ENCODE measurements around the gene CACHD1. TPM values are rescaled to one million over a fixed set of nuclear protein-coding genes. Genes with fewer than 3 reads are reported as not detected.

CACHD1 gene
- total and polyA plus RNA-seq, 10 donors: 1.1 to 17.3 (median 11.4) TPM

DNA sequence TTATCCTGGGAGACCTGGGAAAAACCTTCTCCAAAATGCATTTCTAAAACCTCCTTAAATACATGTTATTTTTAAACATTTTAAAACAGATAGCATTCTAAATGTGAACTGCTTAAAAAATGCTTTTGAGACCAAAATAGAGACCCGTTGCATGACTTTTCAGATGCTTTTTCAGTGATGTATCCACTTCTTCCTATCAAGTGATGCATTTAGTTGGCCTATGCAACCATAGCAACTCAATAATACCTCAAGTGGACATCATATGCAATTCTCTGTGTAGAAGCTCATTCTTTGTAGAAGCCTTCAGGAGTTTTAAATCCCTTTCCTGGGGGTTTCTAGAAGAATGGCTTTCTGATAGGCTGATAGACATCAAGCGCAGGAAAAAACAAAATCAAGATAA, 180.5 kb downstream of the CACHD1 start:
- no peaks in the 10 kb centered on the region for H3K36me3 ChIP-seq
- no peaks in the 10 kb centered on the region for H3K4me1 ChIP-seq
- no peak overlapping the region for H3K27ac ChIP-seq
- no peaks in the 10 kb centered on the region for H3K27me3 ChIP-seq (replicated peaks in 1 of 7)
- intact Hi-C loops (cut with DNase I; ENCODE audit: low total_unique reads): no loop called here
- no peak for TF ChIP-seq POLR2AphosphoS5 (IDR thresholded peaks at IDR 0.05)
- no peak for TF ChIP-seq POLR2A (IDR thresholded peaks at IDR 0.05)
- TF ChIP-seq, protein P1, sequence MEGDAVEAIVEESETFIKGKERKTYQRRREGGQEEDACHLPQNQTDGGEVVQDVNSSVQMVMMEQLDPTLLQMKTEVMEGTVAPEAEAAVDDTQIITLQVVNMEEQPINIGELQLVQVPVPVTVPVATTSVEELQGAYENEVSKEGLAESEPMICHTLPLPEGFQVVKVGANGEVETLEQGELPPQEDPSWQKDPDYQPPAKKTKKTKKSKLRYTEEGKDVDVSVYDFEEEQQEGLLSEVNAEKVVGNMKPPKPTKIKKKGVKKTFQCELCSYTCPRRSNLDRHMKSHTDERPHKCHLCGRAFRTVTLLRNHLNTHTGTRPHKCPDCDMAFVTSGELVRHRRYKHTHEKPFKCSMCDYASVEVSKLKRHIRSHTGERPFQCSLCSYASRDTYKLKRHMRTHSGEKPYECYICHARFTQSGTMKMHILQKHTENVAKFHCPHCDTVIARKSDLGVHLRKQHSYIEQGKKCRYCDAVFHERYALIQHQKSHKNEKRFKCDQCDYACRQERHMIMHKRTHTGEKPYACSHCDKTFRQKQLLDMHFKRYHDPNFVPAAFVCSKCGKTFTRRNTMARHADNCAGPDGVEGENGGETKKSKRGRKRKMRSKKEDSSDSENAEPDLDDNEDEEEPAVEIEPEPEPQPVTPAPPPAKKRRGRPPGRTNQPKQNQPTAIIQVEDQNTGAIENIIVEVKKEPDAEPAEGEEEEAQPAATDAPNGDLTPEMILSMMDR (IDR thresholded peaks at IDR 0.05 in 8 of 11, conservative IDR thresholded peaks at IDR 0.05 in 3 of 11): no peak
- no peak overlapping the region for H3K4me3 ChIP-seq
- WGBS, 5 donors: 88 to 95% (median 91%) methylated on average over 2 of the region's 2 CpGs
- DNase-seq: no peak
- H3K9me3 ChIP-seq: no peaks in the 10 kb centered on the region

GRCh38 chr1:64651841-64652240, 181.9 kb downstream of the CACHD1 start:
- Histone ChIP-seq H3K36me3 (no peaks in the 10 kb centered on the region), H3K4me1 (no peaks in the 10 kb centered on the region), H3K27me3 (replicated peaks in 1 of 7) (no peaks in the 10 kb centered on the region), H3K27ac (no peak overlapping the region), H3K9me3 (no peaks in the 10 kb centered on the region), H3K4me3 (no peak overlapping the region)
- 92 to 94% (median 93%) methylated on average over 4 of the region's 4 CpGs for WGBS, 5 donors
- TF ChIP-seq POLR2AphosphoS5 (IDR thresholded peaks at IDR 0.05): no peak
- TF ChIP-seq POLR2A (IDR thresholded peaks at IDR 0.05): no peak
- TF ChIP-seq, protein P1 (IDR thresholded peaks at IDR 0.05 in 8 of 11, conservative IDR thresholded peaks at IDR 0.05 in 3 of 11): no peak
- DNase-seq: no peak
- intact Hi-C loops (cut with DNase I; ENCODE audit: low total_unique reads): no loop called here

GRCh38 chr1:64653466-64653865, 183.5 kb downstream of the CACHD1 start:
- Histone ChIP-seq H3K9me3 (no peaks in the 10 kb centered on the region), H3K27ac (no peak overlapping the region), H3K4me1 (no peaks in the 10 kb centered on the region), H3K27me3 (replicated peaks in 1 of 7) (no peaks in the 10 kb centered on the region), H3K4me3 (no peak overlapping the region), H3K36me3 (peaks cover 0 to under 1% (median 0%) of the 10 kb centered on the region in 6 donors)
- no peak for DNase-seq
- intact Hi-C loops (cut with DNase I; ENCODE audit: low total_unique reads): no loop called here
- WGBS, 5 donors: 84 to 95% (median 87%) methylated on average over 2 of the region's 2 CpGs
- no peak for TF ChIP-seq POLR2AphosphoS5 (IDR thresholded peaks at IDR 0.05)

GRCh38 chr1:64654519-64655341, 184.8 kb downstream of the CACHD1 start:
- no peak for DNase-seq
- Histone ChIP-seq H3K9me3 (no peaks in the 10 kb centered on the region), H3K27me3 (replicated peaks in 1 of 7) (no peaks in the 10 kb centered on the region), H3K36me3 (peaks cover 0 to 9% (median 0%) of the 10 kb centered on the region in 6 donors), H3K4me1 (no peaks in the 10 kb centered on the region), H3K4me3 (no peak overlapping the region), H3K27ac (no peak overlapping the region)
- TF ChIP-seq, protein P1 (IDR thresholded peaks at IDR 0.05 in 8 of 11, conservative IDR thresholded peaks at IDR 0.05 in 3 of 11): peak in 5 of 11 experiments; percentile 8 to 21 (median 17)
- TF ChIP-seq POLR2AphosphoS5 (IDR thresholded peaks at IDR 0.05): no peak
- 78 to 87% (median 81%) methylated on average over 5 of the region's 5 CpGs for WGBS, 5 donors
- intact Hi-C loops (cut with DNase I; ENCODE audit: low total_unique reads): no loop called here
